ENCODE data around the gene GSG1L.

GSG1L gene

DNA sequence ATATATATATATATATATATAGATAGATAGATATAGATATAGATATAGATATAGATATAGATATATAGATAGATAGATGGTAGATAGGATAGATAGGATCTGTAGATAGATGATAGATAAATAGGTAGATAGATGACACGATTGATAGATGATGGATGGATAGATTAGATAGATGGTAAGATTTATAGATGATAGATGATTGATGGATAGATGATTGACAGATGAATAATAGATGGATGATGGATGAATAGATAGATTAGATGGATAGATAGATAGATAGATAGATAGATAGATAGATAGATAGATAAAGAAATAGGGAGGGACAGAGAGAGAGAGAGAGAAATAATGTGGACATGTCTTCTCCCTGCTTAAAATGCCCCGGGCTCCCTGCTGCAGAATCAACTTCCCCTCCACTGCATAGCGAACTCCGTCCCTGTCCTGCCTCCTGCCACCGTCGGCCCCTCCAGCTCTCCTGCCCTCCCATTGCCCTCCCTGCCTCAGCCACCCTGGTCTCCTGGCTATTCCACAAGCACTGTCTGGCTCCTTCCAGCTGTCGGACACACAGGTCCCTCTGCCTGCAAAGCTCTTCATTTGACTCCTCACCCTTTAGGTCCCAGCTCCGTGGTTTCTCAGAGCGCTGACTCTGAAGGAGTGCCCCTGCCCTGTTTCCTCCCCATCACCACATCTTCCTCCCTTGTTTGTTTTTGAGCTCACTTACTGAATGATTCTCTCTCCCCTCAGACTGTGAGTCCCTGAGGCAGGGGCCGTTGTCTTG is 259.6 kb downstream of the GSG1L start:
- H3K27me3 ChIP-seq (ENCODE audit: insufficient read depth, poor library complexity, severe bottlenecking) = no peaks in the 10 kb centered on the region
- TF ChIP-seq, protein P1, sequence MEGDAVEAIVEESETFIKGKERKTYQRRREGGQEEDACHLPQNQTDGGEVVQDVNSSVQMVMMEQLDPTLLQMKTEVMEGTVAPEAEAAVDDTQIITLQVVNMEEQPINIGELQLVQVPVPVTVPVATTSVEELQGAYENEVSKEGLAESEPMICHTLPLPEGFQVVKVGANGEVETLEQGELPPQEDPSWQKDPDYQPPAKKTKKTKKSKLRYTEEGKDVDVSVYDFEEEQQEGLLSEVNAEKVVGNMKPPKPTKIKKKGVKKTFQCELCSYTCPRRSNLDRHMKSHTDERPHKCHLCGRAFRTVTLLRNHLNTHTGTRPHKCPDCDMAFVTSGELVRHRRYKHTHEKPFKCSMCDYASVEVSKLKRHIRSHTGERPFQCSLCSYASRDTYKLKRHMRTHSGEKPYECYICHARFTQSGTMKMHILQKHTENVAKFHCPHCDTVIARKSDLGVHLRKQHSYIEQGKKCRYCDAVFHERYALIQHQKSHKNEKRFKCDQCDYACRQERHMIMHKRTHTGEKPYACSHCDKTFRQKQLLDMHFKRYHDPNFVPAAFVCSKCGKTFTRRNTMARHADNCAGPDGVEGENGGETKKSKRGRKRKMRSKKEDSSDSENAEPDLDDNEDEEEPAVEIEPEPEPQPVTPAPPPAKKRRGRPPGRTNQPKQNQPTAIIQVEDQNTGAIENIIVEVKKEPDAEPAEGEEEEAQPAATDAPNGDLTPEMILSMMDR (IDR thresholded peaks at IDR 0.05; ENCODE audit: insufficient read depth, low read length) = no peak
- TF ChIP-seq POLR2AphosphoS5 (IDR thresholded peaks at IDR 0.05; ENCODE audit: low read depth) (no peak), GABPA (IDR thresholded peaks at IDR 0.05; ENCODE audit: low read depth) (no peak), SPI1 (IDR thresholded peaks at IDR 0.05; ENCODE audit: borderline replicate concordance, low read depth) (no peak)
- TF ChIP-seq, protein P2, sequence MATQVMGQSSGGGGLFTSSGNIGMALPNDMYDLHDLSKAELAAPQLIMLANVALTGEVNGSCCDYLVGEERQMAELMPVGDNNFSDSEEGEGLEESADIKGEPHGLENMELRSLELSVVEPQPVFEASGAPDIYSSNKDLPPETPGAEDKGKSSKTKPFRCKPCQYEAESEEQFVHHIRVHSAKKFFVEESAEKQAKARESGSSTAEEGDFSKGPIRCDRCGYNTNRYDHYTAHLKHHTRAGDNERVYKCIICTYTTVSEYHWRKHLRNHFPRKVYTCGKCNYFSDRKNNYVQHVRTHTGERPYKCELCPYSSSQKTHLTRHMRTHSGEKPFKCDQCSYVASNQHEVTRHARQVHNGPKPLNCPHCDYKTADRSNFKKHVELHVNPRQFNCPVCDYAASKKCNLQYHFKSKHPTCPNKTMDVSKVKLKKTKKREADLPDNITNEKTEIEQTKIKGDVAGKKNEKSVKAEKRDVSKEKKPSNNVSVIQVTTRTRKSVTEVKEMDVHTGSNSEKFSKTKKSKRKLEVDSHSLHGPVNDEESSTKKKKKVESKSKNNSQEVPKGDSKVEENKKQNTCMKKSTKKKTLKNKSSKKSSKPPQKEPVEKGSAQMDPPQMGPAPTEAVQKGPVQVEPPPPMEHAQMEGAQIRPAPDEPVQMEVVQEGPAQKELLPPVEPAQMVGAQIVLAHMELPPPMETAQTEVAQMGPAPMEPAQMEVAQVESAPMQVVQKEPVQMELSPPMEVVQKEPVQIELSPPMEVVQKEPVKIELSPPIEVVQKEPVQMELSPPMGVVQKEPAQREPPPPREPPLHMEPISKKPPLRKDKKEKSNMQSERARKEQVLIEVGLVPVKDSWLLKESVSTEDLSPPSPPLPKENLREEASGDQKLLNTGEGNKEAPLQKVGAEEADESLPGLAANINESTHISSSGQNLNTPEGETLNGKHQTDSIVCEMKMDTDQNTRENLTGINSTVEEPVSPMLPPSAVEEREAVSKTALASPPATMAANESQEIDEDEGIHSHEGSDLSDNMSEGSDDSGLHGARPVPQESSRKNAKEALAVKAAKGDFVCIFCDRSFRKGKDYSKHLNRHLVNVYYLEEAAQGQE (IDR thresholded peaks at IDR 0.05; ENCODE audit: insufficient replicate concordance, low read depth) = no peak
- H3K4me3 ChIP-seq (replicated peaks; ENCODE audit: insufficient read depth, low read length) = no peak overlapping the region
- no peak for DNase-seq (ENCODE audit: low read depth in 1 of 2, low spot score in 1 of 2)
- H3K27ac ChIP-seq (replicated peaks) = no peak overlapping the region

DNA sequence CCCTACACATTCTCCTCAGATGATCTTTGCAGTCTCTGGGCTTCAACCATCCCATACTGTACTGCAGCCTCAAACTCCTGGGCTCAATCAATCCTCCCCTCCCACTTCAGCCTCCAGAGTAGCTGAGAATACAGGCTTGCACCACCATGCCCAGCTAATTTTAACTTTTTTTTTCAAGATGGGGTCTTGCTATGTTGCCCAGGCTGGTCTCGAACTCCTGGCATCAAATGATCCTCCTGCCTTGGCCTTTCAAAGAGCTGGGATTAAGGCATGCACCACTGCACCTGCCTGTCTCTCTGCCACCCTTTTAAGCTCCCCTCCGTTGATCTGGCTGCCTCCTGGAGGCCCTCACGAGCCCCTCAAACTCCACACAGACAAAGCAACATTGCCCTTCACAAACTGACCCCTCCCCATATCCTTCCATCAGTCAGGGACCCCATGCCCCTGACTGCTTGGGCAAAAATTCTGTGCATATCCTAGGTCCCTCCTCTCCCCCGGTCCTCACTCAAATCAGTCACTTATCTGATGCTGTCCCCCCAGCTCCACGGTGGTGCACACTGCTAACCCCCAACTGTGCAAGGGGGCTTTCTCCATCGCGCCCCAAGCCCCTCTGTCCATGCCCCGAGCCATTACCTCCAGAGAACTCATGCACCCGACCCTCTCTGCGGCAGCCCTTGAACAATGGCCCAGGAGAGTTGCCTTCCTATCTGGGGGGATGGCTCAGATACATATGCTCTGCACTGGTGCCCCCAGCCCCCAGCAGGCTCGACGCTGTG is 260.7 kb downstream of the GSG1L start:
- Histone ChIP-seq H3K4me3 (replicated peaks; ENCODE audit: insufficient read depth, low read length) (no peak overlapping the region), H3K27ac (replicated peaks) (no peak overlapping the region), H3K27me3 (ENCODE audit: insufficient read depth, poor library complexity, severe bottlenecking) (no peaks in the 10 kb centered on the region)
- TF ChIP-seq, protein P1 (IDR thresholded peaks at IDR 0.05; ENCODE audit: insufficient read depth, low read length) = no peak
- no peak for TF ChIP-seq GABPA (IDR thresholded peaks at IDR 0.05; ENCODE audit: low read depth)
- TF ChIP-seq, protein P2 (IDR thresholded peaks at IDR 0.05; ENCODE audit: insufficient replicate concordance, low read depth) = no peak
- TF ChIP-seq POLR2AphosphoS5 (IDR thresholded peaks at IDR 0.05; ENCODE audit: low read depth) = no peak
- no peak for TF ChIP-seq SPI1 (IDR thresholded peaks at IDR 0.05; ENCODE audit: borderline replicate concordance, low read depth)
- DNase-seq (ENCODE audit: low read depth in 1 of 2, low spot score in 1 of 2) = no peak

DNA sequence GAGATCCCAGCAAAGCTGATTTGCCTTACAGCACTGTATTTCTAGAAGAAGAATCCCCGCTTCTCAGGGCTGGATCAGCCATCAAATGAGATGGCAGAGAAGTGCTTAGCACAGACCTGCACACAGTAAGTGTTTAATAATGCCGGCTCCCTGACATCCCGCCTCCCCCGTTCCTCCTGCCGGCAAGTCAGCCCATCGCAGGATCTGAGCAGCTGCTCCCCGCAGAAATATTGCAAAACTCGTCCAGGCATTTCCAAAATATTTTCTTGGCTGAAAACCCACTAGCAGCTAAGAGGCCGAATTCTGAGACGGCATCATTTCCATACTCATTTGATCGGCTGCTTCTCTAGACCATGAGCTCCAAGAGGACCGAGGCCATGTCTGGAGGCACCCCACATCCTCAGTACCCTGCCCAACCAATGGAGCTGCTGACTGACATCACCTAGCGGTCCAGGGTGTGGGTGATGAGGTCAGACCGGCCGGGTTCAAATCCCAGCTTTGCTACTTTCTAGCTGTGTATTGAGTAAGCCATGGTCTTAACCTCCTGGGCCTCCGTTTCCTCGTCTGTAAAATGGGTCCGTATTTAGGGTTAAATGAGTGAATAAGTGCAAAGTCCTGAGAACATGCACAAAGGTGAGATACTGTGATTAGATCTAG is 262.1 kb downstream of the GSG1L start:
- TF ChIP-seq, protein P1 (IDR thresholded peaks at IDR 0.05; ENCODE audit: insufficient read depth, low read length) = no peak
- TF ChIP-seq, protein P2 (IDR thresholded peaks at IDR 0.05; ENCODE audit: insufficient replicate concordance, low read depth) = no peak
- no peak for DNase-seq (ENCODE audit: low read depth in 1 of 2, low spot score in 1 of 2)
- H3K27me3 ChIP-seq (ENCODE audit: insufficient read depth, poor library complexity, severe bottlenecking) = no peaks in the 10 kb centered on the region

More for the DNA sequence above, 262.1 kb downstream of the GSG1L start:
- Histone ChIP-seq H3K4me3 (replicated peaks; ENCODE audit: insufficient read depth, low read length) (no peak overlapping the region), H3K27ac (replicated peaks) (no peak overlapping the region)

Data from HL-60 (cell line).